Measurements from ENCODE around the gene SH3RF2.

SH3RF2 gene

GRCh38 chr5:146068206-146068605, 131.8 kb downstream of the SH3RF2 start:
- no peak for TF ChIP-seq CTCF (IDR thresholded peaks at IDR 0.05)
- peak; percentile 70 for DNase-seq (ENCODE audit: low spot score)
- H3K27ac ChIP-seq: no peak overlapping the region
- H3K4me3 ChIP-seq: no peak overlapping the region

GRCh38 chr5:146068977-146069779, 132.8 kb downstream of the SH3RF2 start:
- DNase-seq (ENCODE audit: low spot score): no peak
- Histone ChIP-seq H3K27ac (no peak overlapping the region), H3K4me3 (no peak overlapping the region)
- TF ChIP-seq CTCF (IDR thresholded peaks at IDR 0.05): no peak

- H3K27ac ChIP-seq: no peak overlapping the region
- no peak for DNase-seq (ENCODE audit: low spot score)
- H3K4me3 ChIP-seq: no peak overlapping the region
- no peak for TF ChIP-seq CTCF (IDR thresholded peaks at IDR 0.05)
Observed at GRCh38 chr5:146069780-146070099, 133.4 kb downstream of the SH3RF2 start.

GRCh38 chr5:146070746-146071145, 134.4 kb downstream of the SH3RF2 start:
- Histone ChIP-seq H3K4me3 (no peak overlapping the region), H3K27ac (no peak overlapping the region)
- TF ChIP-seq CTCF (IDR thresholded peaks at IDR 0.05): no peak
- DNase-seq (ENCODE audit: low spot score): no peak

- no peak overlapping the region for H3K4me3 ChIP-seq
- no peak for TF ChIP-seq CTCF (IDR thresholded peaks at IDR 0.05)
- no peak for DNase-seq (ENCODE audit: low spot score)
- no peak overlapping the region for H3K27ac ChIP-seq
Observed at GRCh38 chr5:146071171-146071570, 134.8 kb downstream of the SH3RF2 start.

GRCh38 chr5:146072595-146072994, 136.2 kb downstream of the SH3RF2 start:
- DNase-seq (ENCODE audit: low spot score): no peak
- no peak for TF ChIP-seq CTCF (IDR thresholded peaks at IDR 0.05)
- Histone ChIP-seq H3K27ac (no peak overlapping the region), H3K4me3 (no peak overlapping the region)

- Histone ChIP-seq H3K4me3 (no peak overlapping the region), H3K27ac (no peak overlapping the region)
- DNase-seq (ENCODE audit: low spot score): no peak
- TF ChIP-seq CTCF (IDR thresholded peaks at IDR 0.05): no peak
Observed at GRCh38 chr5:146073239-146073900, 137.0 kb downstream of the SH3RF2 start.
